NK-92 (cell line): ENCODE results near the gene SRPRB.
"Not testable (repeated sequence)": the region's sequence is repeated elsewhere in the genome, so short reads cannot be mapped to it uniquely, and the experiment has no call there.

Experiments
- DNase-seq: peaks from one replicate; lab custom pipeline; 2025; ENCODE audit not compliant: unreplicated experiment; lab: John Stamatoyannopoulos, UW

The SRPRB gene

DNA sequence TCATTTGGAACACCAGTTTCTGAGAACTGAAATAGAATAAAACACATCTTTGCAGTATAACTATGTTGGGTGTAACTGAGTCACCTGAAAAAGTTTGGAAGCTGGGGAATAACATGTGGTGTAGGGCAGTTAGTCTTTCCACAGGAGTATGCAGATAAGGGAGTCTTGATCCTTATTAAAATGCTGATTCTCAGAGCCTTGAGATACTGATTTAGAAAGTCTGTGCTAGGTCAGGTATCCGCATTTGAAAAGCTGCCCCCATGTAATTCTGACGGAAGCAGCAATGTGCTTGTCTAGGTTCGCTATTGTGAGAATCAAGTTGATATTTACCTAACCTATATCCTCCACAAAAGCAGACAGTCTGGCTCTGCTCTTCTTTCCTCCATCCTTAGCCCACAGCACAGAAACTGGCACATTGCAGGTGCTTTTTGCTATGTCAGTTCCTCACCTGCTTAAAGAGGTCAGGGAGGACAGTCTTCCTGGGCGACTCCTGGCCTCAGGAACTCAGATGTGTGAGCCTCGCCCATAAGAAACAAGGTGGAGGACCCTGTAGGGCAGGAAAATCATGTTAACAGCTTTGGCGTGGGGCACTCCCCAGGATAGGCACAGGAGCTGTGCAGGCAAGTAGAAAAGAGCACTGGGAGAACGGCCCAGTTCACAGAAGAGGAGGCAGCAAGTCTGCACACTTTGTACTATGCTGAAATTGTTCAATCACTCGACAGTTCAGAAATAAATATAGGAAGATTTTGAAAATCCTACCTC is 27.6 kb upstream of the SRPRB start:
- DNase-seq, result no peak

DNA sequence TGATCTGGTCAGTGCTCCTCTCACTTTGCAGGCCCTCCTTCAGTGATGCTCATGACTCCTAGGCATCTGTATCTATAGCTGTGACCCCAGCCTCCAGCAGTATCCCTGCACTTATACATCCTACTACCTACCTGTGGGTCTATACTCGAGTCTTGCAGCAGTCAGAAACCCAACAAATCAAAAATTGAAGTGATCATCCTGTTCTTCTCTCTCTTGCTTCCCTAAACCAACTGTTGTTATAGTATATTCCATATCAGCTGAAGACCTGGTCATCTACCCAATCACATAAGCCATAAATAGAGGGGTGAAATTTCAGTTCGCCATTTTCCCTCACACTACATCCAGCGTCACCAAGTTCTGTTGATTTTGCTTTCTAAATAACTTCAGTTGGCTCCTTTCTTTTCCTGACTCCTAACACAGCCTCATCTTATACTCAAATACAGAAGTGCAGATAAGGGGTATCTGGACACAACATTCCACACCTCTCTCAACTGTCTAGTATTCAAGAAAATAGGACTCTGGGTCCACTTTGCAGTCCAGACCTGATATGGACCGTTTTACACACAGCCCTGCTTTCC is 25.9 kb upstream of the SRPRB start:
- no peak for DNase-seq

GRCh38 chr3:133780756-133781155 is 24.9 kb upstream of the SRPRB start:
- DNase-seq, result not testable (repeated sequence)

- no peak for DNase-seq
Measured at GRCh38 chr3:133781570-133781969, 24.0 kb upstream of the SRPRB start.

DNA sequence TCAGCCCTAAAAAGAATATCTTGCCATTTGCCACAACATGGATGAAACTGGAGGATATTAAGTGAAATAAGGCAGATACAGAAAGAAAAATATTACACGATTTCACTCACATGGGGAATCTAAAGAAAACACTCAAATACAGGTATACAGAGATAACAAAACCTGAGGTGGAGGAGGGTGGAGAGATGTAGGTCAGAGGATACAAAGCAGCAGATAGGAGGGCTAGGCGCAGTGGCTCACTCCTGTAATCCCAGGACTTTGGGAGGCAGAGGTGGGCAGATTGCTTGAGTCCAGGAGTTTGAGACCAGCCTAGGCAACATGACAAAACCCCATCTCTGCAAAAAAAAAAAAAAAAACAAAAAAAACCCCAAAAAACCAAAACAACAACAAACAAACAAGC is 23.2 kb upstream of the SRPRB start:
- DNase-seq, result no peak

DNA sequence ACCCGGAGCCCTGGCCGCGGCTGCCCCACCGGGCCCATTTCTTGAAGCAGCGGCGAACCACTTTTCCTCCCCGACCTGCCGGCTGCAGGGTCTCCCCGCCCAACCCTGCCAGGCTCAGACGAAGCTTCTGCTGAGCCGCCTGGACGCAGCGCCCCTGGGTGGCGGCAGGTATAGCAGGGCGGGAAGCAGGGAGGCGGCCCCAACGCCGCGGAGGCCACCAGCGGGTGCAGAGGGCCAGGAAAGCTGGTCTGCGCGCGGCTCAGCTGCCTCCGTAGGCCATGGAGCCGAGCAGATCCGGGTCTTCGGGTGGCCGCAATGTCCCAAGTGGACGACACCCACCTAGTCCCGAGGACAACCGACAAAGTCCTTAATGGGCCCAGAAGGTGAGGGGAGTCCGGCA is 21.9 kb upstream of the SRPRB start:
- DNase-seq, result no peak

- DNase-seq, result no peak
Measured at GRCh38 chr3:133788024-133788423, 17.6 kb upstream of the SRPRB start.

DNA sequence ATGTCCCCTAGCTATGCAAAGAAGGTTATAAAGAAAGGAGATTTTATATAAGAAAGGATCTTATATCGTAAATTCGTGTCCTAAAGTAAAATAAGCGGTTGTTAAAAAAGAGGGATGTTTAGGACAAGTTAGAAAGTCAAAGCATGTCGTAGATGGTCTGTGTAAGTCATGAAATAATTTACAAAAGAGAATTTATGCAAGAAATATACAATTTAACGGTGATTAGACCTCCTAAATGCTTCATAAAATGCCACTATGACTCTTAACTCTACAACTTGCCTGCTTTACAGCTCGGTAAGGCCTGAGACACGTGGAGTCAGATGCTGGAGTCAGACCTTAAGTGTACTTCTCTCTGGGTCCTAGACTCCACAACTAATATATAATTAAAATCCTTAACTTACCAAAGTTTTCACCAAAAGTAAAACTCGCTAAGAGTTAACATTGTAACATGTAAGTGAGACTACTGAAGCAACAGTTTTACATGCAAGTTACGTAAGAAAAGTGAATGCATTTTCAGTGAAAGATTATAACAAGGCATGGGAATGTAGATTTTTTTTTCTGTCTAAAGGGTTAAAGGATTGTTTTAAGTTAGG is 13.3 kb upstream of the SRPRB start:
- DNase-seq, result no peak

GRCh38 chr3:133797396-133798105 is 8.1 kb upstream of the SRPRB start:
- no peak for DNase-seq

- no peak for DNase-seq
Measured at GRCh38 chr3:133799794-133800585, 5.6 kb upstream of the SRPRB start.

- no peak for DNase-seq
Measured at GRCh38 chr3:133803469-133803868, 2.1 kb upstream of the SRPRB start.

DNA sequence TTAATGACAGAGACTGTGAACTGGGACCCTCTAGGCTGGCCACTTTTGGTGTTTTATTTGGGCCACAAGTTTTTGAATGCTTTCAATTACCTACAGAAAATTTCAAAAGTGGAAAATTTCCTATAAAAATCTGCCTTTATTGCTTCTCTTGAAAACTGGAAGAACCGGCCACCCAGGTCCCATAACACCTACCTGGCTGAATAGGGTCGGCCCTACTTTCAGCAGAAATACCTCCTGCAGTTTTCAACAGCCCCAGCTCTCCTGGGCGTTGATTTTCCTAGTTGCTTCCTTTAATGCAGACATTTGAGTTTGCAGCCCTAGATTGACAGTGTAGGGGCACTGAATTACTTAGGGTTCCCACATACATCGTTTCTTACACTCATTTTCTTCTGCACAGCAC is 719 bp upstream of the SRPRB start:
- no peak for DNase-seq

- DNase-seq, result no peak
Measured at GRCh38 chr3:133805384-133805701, 272 bp upstream of the SRPRB start.

DNA sequence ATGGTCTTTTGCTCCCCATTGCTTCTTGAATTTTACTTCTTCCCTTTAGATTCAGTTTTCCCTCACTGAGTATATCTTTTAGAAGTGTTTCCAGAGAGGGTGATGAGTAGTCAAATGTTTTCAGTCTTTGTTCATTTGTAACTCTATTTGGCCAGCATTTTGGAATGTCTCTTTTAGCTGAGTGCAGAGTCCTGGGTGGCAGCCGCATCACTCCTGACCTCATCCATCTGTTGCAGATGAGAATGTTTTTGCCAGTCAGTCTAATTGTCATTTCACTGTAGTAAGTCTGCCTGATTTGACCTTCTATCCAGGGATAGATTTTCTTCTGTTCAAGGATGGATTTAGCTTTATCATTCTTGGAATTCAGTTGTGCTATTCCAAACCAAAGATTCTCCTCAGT is 7.3 kb downstream of the SRPRB start:
- DNase-seq, result no peak

- DNase-seq, result no peak
Measured at GRCh38 chr3:133815386-133815785, 9.8 kb downstream of the SRPRB start.

DNA sequence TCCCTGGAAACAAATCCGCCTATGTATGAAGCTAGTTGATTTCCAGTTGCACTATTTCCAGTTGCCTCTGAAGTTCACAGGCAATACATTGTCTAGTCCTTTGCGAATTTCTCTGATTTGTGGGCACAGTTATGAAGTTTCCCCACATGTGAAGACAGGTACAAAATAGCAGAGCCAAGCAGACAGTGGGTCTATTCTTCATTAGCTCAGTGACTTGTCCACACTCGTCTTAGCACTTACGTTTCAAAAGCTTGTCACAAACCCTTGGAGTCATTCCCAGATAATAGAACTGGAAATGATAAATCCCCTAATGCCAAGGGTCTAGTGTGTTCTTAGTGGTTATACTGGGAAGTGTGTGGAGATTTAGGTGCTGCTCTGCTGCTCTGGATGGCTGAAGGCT is 14.5 kb downstream of the SRPRB start:
- DNase-seq, result no peak

- DNase-seq, result no peak
Measured at GRCh38 chr3:133820889-133821675, 15.5 kb downstream of the SRPRB start.

DNA sequence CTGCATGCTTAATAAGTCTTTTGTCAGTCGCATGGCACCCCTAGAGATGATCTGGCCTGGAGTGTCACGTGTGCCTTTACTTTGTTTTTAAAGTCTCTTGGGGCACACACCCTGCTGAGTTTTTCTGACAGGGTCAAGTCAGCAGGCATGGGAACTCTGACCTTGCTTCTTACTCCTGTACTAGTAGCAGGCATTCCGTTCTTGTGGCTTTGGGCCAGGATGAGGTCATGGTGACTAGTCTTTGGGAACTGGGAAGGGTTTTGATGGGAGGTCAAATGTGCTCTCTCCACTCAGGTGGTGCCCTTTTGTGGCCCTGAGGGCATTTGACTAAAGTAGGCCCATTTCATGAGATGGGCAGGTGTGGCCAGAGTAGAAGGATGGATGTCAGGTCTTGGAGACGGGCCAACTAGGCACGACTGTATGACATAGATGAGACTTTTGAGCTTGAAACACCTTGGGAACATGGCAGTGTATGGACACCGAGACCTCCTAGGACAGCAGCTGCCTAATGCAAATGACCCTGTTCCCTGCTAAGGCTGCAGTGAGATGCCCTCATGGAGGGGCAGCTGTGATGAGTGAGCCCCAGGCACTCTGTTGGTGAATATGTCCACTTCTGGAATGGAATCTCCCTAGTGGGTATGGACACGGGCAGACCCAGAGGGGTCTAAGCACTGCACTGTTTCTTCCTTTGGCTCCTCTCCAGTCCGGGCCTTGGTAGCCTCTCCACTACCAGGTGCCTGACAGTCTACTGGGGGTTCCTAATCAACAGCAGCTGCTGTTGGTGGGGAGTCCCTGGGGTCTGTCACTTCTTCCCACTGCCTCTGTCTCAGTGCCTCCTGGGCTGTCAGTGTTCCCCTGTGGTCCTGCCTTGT is 16.4 kb downstream of the SRPRB start:
- DNase-seq, result no peak

GRCh38 chr3:133824961-133825485 is 19.4 kb downstream of the SRPRB start:
- no peak for DNase-seq
